K562 (cell line): Measurements from ENCODE around the gene NR2C2AP. TPM values are rescaled to one million over a fixed set of nuclear protein-coding genes. Genes with fewer than 3 reads are reported as not detected.

Experiments
- ATAC-seq: fragments of 200-7000 bp; cut with Tn5 transposase; 3 replicates; pipeline ENCODE4 v1.9.1; 2020; ENCODE audit warnings: moderate library complexity
- BruUV-seq: library from RNA; stranded (reverse); fragments of 400-500 nt; replicated peaks from 2 replicates; lab custom pipeline; 2021; lab: Mats Ljungman, UMichigan
- CTCF ChIA-PET: fragments of 300-600 bp; formaldehyde crosslinking; extraction: SDS; loops from one replicate; lab custom pipeline; 2021; ENCODE audit warnings: low intra/inter-chr PET ratio; lab: Yijun Ruan, JAX
- POLR2A ChIA-PET: fragments of 300-600, 350-650 bp; sonication (Branson Sonifier 250); formaldehyde crosslinking; extraction: SDS; loops from one replicate; lab custom pipeline; 2021; ENCODE audit warnings: antibody characterized with exemption, inconsistent platforms; lab: Yijun Ruan, JAX
- DNase-seq, 4 experiments: peaks; one replicate each; pipeline versions ENCODE4 v3.0.0 to v3.0.0-alpha.2; 2011 to 2018; ENCODE audit warnings: low spot score in 3 of 4, mixed read lengths in 3 of 4; ENCODE audit errors: extremely low read depth in 1 of 4
- FAIRE-seq: peaks from 2 replicates; lab custom pipeline; 2011; peaks lifted over from hg19 to GRCh38; lab: Jason Lieb, UNC
- H2AFZ ChIP-seq: 2 replicates; pipeline ENCODE4 v1.6.0; 2011; ENCODE audit warnings: low read depth, low read length, control low read depth, inconsistent platforms
- H3K27ac ChIP-seq: fragments of 200-600 bp; 3 replicates; pipeline ENCODE4 v1.8.0; 2011; ENCODE audit warnings: low read depth, mild to moderate bottlenecking, control low read depth, inconsistent platforms, low read length, moderate library complexity, mixed read lengths; ENCODE audit errors: extremely low read depth
- H3K27me3 ChIP-seq, 2 experiments: fragments of 300-600 bp in 1 of 2; 2 replicates in 1 of 2; 3 replicates in 1 of 2; pipeline versions ENCODE4 v1.6.0 to v1.8.0; 2011; ENCODE audit warnings: inconsistent platforms in 2 of 2, low read length in 2 of 2, mild to moderate bottlenecking in 1 of 2, mixed read lengths in 1 of 2, moderate library complexity in 1 of 2; ENCODE audit not compliant: control insufficient read depth in 2 of 2, insufficient read depth in 2 of 2
- H3K36me3 ChIP-seq: fragments of 300-600 bp; 3 replicates; pipeline ENCODE4 v1.8.0; 2011; ENCODE audit warnings: mild to moderate bottlenecking, low read length, inconsistent platforms; ENCODE audit not compliant: control insufficient read depth, insufficient read depth
- H3K4me1 ChIP-seq, 2 experiments: fragments of 200-600 bp in 1 of 2; replicated peaks in 1 of 2; 2 replicates in 1 of 2; 3 replicates in 1 of 2; pipeline versions ENCODE4 v1.5.1 to v1.8.0; 2011; ENCODE audit warnings: inconsistent platforms in 2 of 2, low read length in 2 of 2, mild to moderate bottlenecking in 1 of 2, mixed read lengths in 1 of 2, moderate library complexity in 1 of 2; ENCODE audit not compliant: control insufficient read depth in 2 of 2, insufficient read depth in 2 of 2
- H3K4me2 ChIP-seq: 2 replicates; pipeline ENCODE4 v1.6.1; 2011; ENCODE audit warnings: low read length, control low read depth, inconsistent platforms, mixed read lengths; ENCODE audit not compliant: insufficient read depth
- H3K4me3 ChIP-seq: fragments of 200-600 bp; sonication (generic), shearing (Covaris generic); 2 replicates; pipeline ENCODE4 v1.5.1; 2016; ENCODE audit warnings: control low read depth, inconsistent platforms
- H3K79me2 ChIP-seq: fragments of 200-600 bp; 3 replicates; pipeline ENCODE4 v1.8.0; 2011; ENCODE audit warnings: low read length, inconsistent platforms; ENCODE audit not compliant: control insufficient read depth, insufficient read depth
- H3K9ac ChIP-seq, 2 experiments: 2 replicates each; pipeline versions ENCODE4 v1.6.0 to v1.6.1; 2011; ENCODE audit warnings: low read depth in 2 of 2, low read length in 2 of 2, control low read depth in 1 of 2, inconsistent platforms in 1 of 2, mild to moderate bottlenecking in 1 of 2, mixed read lengths in 1 of 2; ENCODE audit not compliant: insufficient read depth in 1 of 2
- H3K9me1 ChIP-seq: one replicate; pipeline ENCODE4 v1.6.0; 2011; ENCODE audit warnings: inconsistent platforms, mild to moderate bottlenecking, low read length, moderate library complexity; ENCODE audit not compliant: control insufficient read depth, insufficient read depth
- H3K9me3 ChIP-seq: replicated peaks from 2 replicates; pipeline ENCODE4 v1.5.1; 2011; ENCODE audit warnings: low read depth, low read length, inconsistent platforms; ENCODE audit not compliant: control insufficient read depth, insufficient read depth
- H4K20me1 ChIP-seq: replicated peaks from 2 replicates; pipeline ENCODE4 v1.6.1; 2011; ENCODE audit warnings: low read length, inconsistent platforms, mixed read lengths; ENCODE audit not compliant: control insufficient read depth, insufficient read depth
- MAFK ChIP-seq: IDR thresholded peaks from 2 replicates; pipeline ENCODE4 v1.6.1; 2011; ENCODE audit warnings: low read length, improper control_type of control experiment
- POLR3A ChIP-seq: IDR thresholded peaks from 2 replicates; pipeline ENCODE4 v1.6.1; 2011; ENCODE audit warnings: borderline replicate concordance, mild to moderate bottlenecking, moderate library complexity; ENCODE audit not compliant: insufficient read length, insufficient read depth; ENCODE audit errors: extremely low read depth
- WGBS: fragments of 100-300 bp; shearing (Covaris generic); methylation state at CpG from one replicate; pipeline ENCODE4 v1.1.6; 2016; ENCODE audit warnings: low coverage, mixed read lengths; ENCODE audit not compliant: insufficient coverage; ENCODE audit errors: missing lambda C conversion rate; 5-methylcytosine and 5-hydroxymethylcytosine counted together
- in situ Hi-C: fragments of 300-500 bp; cut with MboI; formaldehyde crosslinking; loops from 4 replicates; pipeline ENCODE4 v1.15.0; 2018; ENCODE audit warnings: inconsistent platforms, mixed read lengths
- intact Hi-C: fragments of 100-400 bp; cut with micrococcal nuclease; formaldehyde crosslinking; loops from 2 replicates; pipeline ENCODE4 v1.14.2; 2022
- polyA plus RNA-seq, 8 experiments: library from polyadenylated mRNA; depleted of rRNA in 4 of 8; stranded (reverse) in 5 of 8; unstranded in 3 of 8; fragments of >200 nt; fragmentation: Nextera tagmentation in 2 of 8; fragmentation: Illumina TruSeq in 1 of 8; extraction: Ambion mirVana in 2 of 8; extraction: Trizol in 1 of 8; gene quantifications; 2 replicates each; pipeline versions ENCODE4 v1.2.1 to v1.2.3, GENCODE V29; 2011 to 2014; ENCODE audit warnings: inconsistent platforms in 1 of 8, missing spikeins in 1 of 8
- total RNA-seq, 7 experiments: library from RNA; depleted of rRNA in 6 of 7; stranded (reverse); fragments of >200 nt in 6 of 7; fragmentation: Illumina TruSeq in 2 of 7; extraction: Trizol in 2 of 7; gene quantifications; 2 replicates each; pipeline versions ENCODE4 v1.2.1 to v1.2.3, GENCODE V29; 2011 to 2021; ENCODE audit warnings: low replicate concordance in 1 of 7
- TF ChIP-seq, protein P1 (sequence below), 2 experiments: fragments of 450-650 bp in 1 of 2; sonication (generic) in 1 of 2; formaldehyde crosslinking in 1 of 2; IDR thresholded peaks; 2 replicates each; pipeline versions ENCODE4 v1.7.1 to v1.9.0; 2016 to 2022; ENCODE audit warnings: inconsistent platforms in 1 of 2, mild to moderate bottlenecking in 1 of 2, missing genetic modification reagents in 1 of 2
- TF ChIP-seq, protein P2 (sequence below): sonication (generic); formaldehyde crosslinking; IDR thresholded peaks from 2 replicates; pipeline ENCODE4 v1.8.0; 2022; ENCODE audit warnings: mild to moderate bottlenecking, missing genetic modification reagents

The NR2C2AP gene
- total and polyA plus RNA-seq, 9 of the 15 experiments (the other 6 are each of a cell fraction or from before 2014, with no cell fraction given), result 23.7 to 77.4 (median 32.4) TPM

GRCh38 chr19:19214892-19215291 lies 11.7 kb upstream of the NR2C2AP start:
- Histone ChIP-seq H3K79me2 (no peaks in the 10 kb centered on the region), H3K4me2 (no peak overlapping the region), H4K20me1 (no peaks in the 10 kb centered on the region; the same call in 1 of the 2 replicates), H3K9me1 (peaks cover 3% of the 10 kb centered on the region), H3K36me3 (no peaks in the 10 kb centered on the region), H3K4me1 (peaks cover 0 to 14% of the 10 kb centered on the region in 2 experiments; a peak in 1 of 5 replicates), H3K9ac (no peak overlapping the region), H3K27me3 (peaks cover 13 to 45% of the 10 kb centered on the region in 2 experiments), H3K27ac (no peak overlapping the region), H3K9me3 (peaks cover 2% of the 10 kb centered on the region), H2AFZ (no peak overlapping the region), H3K4me3 (no peak overlapping the region)
- 0% methylated on average over 8 of the region's 8 CpGs for WGBS
- DNase-seq (peak; percentile 64 to 83 (median 76)), ATAC-seq (peak; percentile 90), FAIRE-seq (peak; percentile 86)
- in situ Hi-C loops (no loop called here), intact Hi-C loops (no loop called here)
- no TSS peak for BruUV-seq
- ChIA-PET CTCF (no interaction called here), POLR2A (interaction anchor here (0.6 to 1.7 kb wide), 6 partner anchors 12 to 241 kb away, joined by 3 to 7 read pairs (median 4); partner anchors contain the start of gene NR2C2AP)
- TF ChIP-seq, protein P1, sequence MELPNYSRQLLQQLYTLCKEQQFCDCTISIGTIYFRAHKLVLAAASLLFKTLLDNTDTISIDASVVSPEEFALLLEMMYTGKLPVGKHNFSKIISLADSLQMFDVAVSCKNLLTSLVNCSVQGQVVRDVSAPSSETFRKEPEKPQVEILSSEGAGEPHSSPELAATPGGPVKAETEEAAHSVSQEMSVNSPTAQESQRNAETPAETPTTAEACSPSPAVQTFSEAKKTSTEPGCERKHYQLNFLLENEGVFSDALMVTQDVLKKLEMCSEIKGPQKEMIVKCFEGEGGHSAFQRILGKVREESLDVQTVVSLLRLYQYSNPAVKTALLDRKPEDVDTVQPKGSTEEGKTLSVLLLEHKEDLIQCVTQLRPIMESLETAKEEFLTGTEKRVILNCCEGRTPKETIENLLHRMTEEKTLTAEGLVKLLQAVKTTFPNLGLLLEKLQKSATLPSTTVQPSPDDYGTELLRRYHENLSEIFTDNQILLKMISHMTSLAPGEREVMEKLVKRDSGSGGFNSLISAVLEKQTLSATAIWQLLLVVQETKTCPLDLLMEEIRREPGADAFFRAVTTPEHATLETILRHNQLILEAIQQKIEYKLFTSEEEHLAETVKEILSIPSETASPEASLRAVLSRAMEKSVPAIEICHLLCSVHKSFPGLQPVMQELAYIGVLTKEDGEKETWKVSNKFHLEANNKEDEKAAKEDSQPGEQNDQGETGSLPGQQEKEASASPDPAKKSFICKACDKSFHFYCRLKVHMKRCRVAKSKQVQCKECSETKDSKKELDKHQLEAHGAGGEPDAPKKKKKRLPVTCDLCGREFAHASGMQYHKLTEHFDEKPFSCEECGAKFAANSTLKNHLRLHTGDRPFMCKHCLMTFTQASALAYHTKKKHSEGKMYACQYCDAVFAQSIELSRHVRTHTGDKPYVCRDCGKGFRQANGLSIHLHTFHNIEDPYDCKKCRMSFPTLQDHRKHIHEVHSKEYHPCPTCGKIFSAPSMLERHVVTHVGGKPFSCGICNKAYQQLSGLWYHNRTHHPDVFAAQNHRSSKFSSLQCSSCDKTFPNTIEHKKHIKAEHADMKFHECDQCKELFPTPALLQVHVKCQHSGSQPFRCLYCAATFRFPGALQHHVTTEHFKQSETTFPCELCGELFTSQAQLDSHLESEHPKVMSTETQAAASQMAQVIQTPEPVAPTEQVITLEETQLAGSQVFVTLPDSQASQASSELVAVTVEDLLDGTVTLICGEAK (IDR thresholded peaks at IDR 0.05), result no peak
- TF ChIP-seq, protein P1 (CRISPR knock-in tag; IDR thresholded peaks at IDR 0.05), result 0 out of 2 replicates have a peak, but pooled peaks have one; percentile 26
- TF ChIP-seq, protein P2, sequence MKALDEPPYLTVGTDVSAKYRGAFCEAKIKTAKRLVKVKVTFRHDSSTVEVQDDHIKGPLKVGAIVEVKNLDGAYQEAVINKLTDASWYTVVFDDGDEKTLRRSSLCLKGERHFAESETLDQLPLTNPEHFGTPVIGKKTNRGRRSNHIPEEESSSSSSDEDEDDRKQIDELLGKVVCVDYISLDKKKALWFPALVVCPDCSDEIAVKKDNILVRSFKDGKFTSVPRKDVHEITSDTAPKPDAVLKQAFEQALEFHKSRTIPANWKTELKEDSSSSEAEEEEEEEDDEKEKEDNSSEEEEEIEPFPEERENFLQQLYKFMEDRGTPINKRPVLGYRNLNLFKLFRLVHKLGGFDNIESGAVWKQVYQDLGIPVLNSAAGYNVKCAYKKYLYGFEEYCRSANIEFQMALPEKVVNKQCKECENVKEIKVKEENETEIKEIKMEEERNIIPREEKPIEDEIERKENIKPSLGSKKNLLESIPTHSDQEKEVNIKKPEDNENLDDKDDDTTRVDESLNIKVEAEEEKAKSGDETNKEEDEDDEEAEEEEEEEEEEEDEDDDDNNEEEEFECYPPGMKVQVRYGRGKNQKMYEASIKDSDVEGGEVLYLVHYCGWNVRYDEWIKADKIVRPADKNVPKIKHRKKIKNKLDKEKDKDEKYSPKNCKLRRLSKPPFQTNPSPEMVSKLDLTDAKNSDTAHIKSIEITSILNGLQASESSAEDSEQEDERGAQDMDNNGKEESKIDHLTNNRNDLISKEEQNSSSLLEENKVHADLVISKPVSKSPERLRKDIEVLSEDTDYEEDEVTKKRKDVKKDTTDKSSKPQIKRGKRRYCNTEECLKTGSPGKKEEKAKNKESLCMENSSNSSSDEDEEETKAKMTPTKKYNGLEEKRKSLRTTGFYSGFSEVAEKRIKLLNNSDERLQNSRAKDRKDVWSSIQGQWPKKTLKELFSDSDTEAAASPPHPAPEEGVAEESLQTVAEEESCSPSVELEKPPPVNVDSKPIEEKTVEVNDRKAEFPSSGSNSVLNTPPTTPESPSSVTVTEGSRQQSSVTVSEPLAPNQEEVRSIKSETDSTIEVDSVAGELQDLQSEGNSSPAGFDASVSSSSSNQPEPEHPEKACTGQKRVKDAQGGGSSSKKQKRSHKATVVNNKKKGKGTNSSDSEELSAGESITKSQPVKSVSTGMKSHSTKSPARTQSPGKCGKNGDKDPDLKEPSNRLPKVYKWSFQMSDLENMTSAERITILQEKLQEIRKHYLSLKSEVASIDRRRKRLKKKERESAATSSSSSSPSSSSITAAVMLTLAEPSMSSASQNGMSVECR (CRISPR knock-in tag), result peak; percentile 68; the same call in 1 of the 2 replicates
- TF ChIP-seq POLR3A (no peak), MAFK (no peak)
